Liver (tissue), 9 donors: Measurements from ENCODE around the gene RNASE12. TPM values are rescaled to one million over a fixed set of nuclear protein-coding genes. Genes with fewer than 3 reads are reported as not detected.

ENCODE experiments used
- DNase-seq: peaks from one replicate; pipeline ENCODE4 v3.0.0-alpha.2; 2017; ENCODE audit warnings: low spot score
- H3K27ac ChIP-seq, 2 donors: one replicate each; pipeline ENCODE4 v1.7.0; 2013; ENCODE audit warnings: inconsistent platforms in 2 of 2, low read length in 2 of 2, control low read depth in 1 of 2, low read depth in 1 of 2, mild to moderate bottlenecking in 1 of 2
- H3K27me3 ChIP-seq, 4 donors: one replicate each; pipeline versions ENCODE4 v1.6.1 to v1.7.0; 2013; ENCODE audit warnings: low read length in 3 of 4, inconsistent platforms in 1 of 4, mild to moderate bottlenecking in 1 of 4, moderate library complexity in 1 of 4; ENCODE audit not compliant: control insufficient read depth in 4 of 4, insufficient read depth in 4 of 4
- H3K36me3 ChIP-seq, 4 donors: one replicate each; pipeline versions ENCODE4 v1.6.1 to v1.7.0; 2013; ENCODE audit warnings: low read length in 3 of 4, mild to moderate bottlenecking in 3 of 4, low read depth in 1 of 4, moderate library complexity in 1 of 4; ENCODE audit not compliant: control insufficient read depth in 4 of 4, insufficient read depth in 3 of 4
- H3K4me1 ChIP-seq, 4 donors: one replicate each; pipeline versions ENCODE4 v1.6.1 to v1.7.0; 2013; ENCODE audit warnings: low read length in 3 of 4, mild to moderate bottlenecking in 3 of 4, moderate library complexity in 1 of 4; ENCODE audit not compliant: control insufficient read depth in 4 of 4, insufficient read depth in 4 of 4
- H3K4me3 ChIP-seq, 3 donors: one replicate each; pipeline versions ENCODE4 v1.6.1 to v1.7.0; 2013; ENCODE audit warnings: low read length in 3 of 3, control low read depth in 1 of 3, low read depth in 1 of 3, mild to moderate bottlenecking in 1 of 3
- H3K9ac ChIP-seq, 2 donors: one replicate each; pipeline ENCODE4 v1.7.0; 2013; ENCODE audit warnings: low read length in 2 of 2, mild to moderate bottlenecking in 2 of 2, moderate library complexity in 2 of 2, control low read depth in 1 of 2, low read depth in 1 of 2
- H3K9me3 ChIP-seq, 4 donors: one replicate each; pipeline versions ENCODE4 v1.6.1 to v1.7.0; 2013; ENCODE audit warnings: low read length in 3 of 4; ENCODE audit not compliant: control insufficient read depth in 4 of 4
- CTCF ChIP-seq: fragments of 150-350 bp; IDR thresholded peaks from 2 replicates; pipeline ENCODE4 v1.5.1; 2017; ENCODE audit warnings: improper control_type of control experiment, low read depth, low read length; ENCODE audit not compliant: missing input control
- EGR1 ChIP-seq, 2 donors: IDR thresholded peaks; 2 replicates each; pipeline ENCODE4 v1.6.1; 2016 to 2018; ENCODE audit warnings: antibody characterized with exemption in 2 of 2, low read depth in 2 of 2
- FOXA1 ChIP-seq: IDR thresholded peaks from 2 replicates; pipeline ENCODE4 v1.6.1; 2016; ENCODE audit warnings: antibody characterized with exemption
- FOXA2 ChIP-seq: IDR thresholded peaks from 2 replicates; pipeline ENCODE4 v1.6.1; 2016; ENCODE audit warnings: antibody characterized with exemption
- GABPA ChIP-seq, 2 donors: IDR thresholded peaks in 1 of 2; conservative IDR thresholded peaks in 1 of 2; 2 replicates each; pipeline ENCODE4 v1.6.1; 2016; ENCODE audit warnings: antibody characterized with exemption in 2 of 2, mild to moderate bottlenecking in 1 of 2, moderate library complexity in 1 of 2
- HNF4A ChIP-seq, 2 donors: conservative IDR thresholded peaks; 2 replicates each; pipeline ENCODE4 v1.6.1; 2016; ENCODE audit warnings: antibody characterized with exemption in 2 of 2, mild to moderate bottlenecking in 2 of 2
- MAX ChIP-seq: IDR thresholded peaks from 2 replicates; pipeline ENCODE4 v1.6.1; 2016; ENCODE audit warnings: antibody characterized with exemption
- REST ChIP-seq: IDR thresholded peaks from 2 replicates; pipeline ENCODE4 v1.6.1; 2016; ENCODE audit warnings: antibody characterized with exemption, mild to moderate bottlenecking
- RXRA ChIP-seq, 2 donors: IDR thresholded peaks; 2 replicates each; pipeline ENCODE4 v1.6.1; 2017 to 2018; ENCODE audit warnings: antibody characterized with exemption in 2 of 2, mild to moderate bottlenecking in 1 of 2
- SP1 ChIP-seq: IDR thresholded peaks from 2 replicates; pipeline ENCODE4 v1.6.1; 2018; ENCODE audit warnings: antibody characterized with exemption, mild to moderate bottlenecking
- TAF1 ChIP-seq: conservative IDR thresholded peaks from 2 replicates; pipeline ENCODE4 v1.6.1; 2016; ENCODE audit warnings: antibody characterized with exemption, mild to moderate bottlenecking
- YY1 ChIP-seq: IDR thresholded peaks from 2 replicates; pipeline ENCODE4 v1.6.1; 2016; ENCODE audit warnings: antibody characterized with exemption, mild to moderate bottlenecking
- WGBS: extraction: QIAGEN DNeasy Blood & Tissue Kit; methylation state at CpG from one replicate; pipeline ENCODE4 v1.1.7; 2013; 5-methylcytosine and 5-hydroxymethylcytosine counted together
- polyA plus RNA-seq, 2 donors: library from polyadenylated mRNA; stranded (reverse) in 1 of 2; unstranded in 1 of 2; fragments of 200-250 nt in 1 of 2; fragments of >200 nt in 1 of 2; fragmentation: Nextera tagmentation in 1 of 2; extraction: Ambion mirVana in 1 of 2; gene quantifications; one replicate each; pipeline versions ENCODE4 v1.2.1 to v1.2.3, GENCODE V29; 2013 to 2015
- total RNA-seq, 2 donors: library from RNA; depleted of rRNA; stranded (reverse); fragments of >200 nt; gene quantifications; one replicate each; pipeline ENCODE4 v1.2.3, GENCODE V29; 2014
- TF ChIP-seq, protein P1 (sequence below): IDR thresholded peaks from 2 replicates; pipeline ENCODE4 v1.6.1; 2016; ENCODE audit warnings: antibody characterized with exemption
- TF ChIP-seq, protein P2 (sequence below): IDR thresholded peaks from 2 replicates; pipeline ENCODE4 v1.6.1; 2016; ENCODE audit warnings: antibody characterized with exemption
- donor health status: healthy.
- donor health status: healthy.
- donor health status: healthy.
- donor health status: healthy.
- donor health status: healthy.

RNASE12 gene
- total and polyA plus RNA-seq, 4 donors, result not detected

DNA sequence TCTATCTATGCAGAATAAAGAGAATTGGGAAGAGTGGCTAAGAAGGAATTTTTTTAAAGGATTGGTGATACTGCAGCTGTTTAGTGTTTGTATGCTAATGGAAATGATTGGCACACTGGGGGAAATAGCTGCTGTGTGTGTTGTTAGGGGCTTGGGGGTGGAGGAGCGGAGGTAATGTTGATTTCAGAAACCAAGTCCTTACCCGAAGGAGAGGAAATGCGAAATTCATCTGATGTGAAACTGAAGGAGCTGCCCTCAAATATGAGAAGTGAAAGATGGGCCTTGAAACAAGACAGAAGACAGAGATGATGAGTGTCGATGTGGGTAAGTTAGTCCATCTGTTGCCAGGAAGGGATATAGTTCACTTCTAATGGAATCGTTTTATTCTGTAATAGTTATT, 21.2 kb upstream of the RNASE12 start:
- no peaks in the 10 kb centered on the region for H3K9me3 ChIP-seq
- 67% methylated on average over 5 of the region's 5 CpGs for WGBS
- no peak overlapping the region for H3K4me3 ChIP-seq
- no peak overlapping the region for H3K27ac ChIP-seq
- H3K9ac ChIP-seq, result no peak overlapping the region
- TF ChIP-seq GABPA (IDR thresholded peaks at IDR 0.05 in 1 of 2, conservative IDR thresholded peaks at IDR 0.05 in 1 of 2) (no peak), FOXA1 (no peak), MAX (no peak), RXRA (IDR thresholded peaks at IDR 0.05) (no peak), REST (no peak), EGR1 (IDR thresholded peaks at IDR 0.05; ENCODE audit: low read depth in 2 of 2) (no peak), YY1 (no peak), HNF4A (conservative IDR thresholded peaks at IDR 0.05) (no peak), FOXA2 (no peak)
- TF ChIP-seq, protein P1, sequence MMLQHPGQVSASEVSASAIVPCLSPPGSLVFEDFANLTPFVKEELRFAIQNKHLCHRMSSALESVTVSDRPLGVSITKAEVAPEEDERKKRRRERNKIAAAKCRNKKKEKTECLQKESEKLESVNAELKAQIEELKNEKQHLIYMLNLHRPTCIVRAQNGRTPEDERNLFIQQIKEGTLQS, result no peak
- H3K4me1 ChIP-seq, result peaks cover 0 to 36% (median 24%) of the 10 kb centered on the region in 4 donors
- no peak for DNase-seq
- no peaks in the 10 kb centered on the region for H3K36me3 ChIP-seq
- H3K27me3 ChIP-seq, result no peaks in the 10 kb centered on the region

DNA sequence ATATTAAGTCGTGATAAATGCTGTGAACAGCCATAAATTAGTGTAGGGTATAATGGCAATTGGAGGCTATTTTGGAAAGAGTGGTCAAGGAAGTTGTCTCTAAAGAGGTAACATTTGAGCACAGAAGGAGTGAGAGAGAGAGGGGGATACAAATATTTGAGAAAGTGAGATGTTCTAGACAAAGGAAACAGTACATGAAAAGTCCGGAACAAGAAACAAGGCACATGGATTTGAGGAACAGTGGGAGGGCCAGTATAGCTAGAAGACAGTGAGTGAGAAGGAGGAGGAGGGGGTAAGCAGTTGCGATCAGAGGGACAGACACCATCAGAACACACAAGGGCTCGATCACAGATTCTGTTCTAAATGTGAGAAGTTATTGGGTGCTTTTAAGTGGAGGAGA, 20.1 kb upstream of the RNASE12 start:
- Histone ChIP-seq H3K4me3 (no peak overlapping the region), H3K36me3 (no peaks in the 10 kb centered on the region), H3K27me3 (no peaks in the 10 kb centered on the region), H3K9ac (no peak overlapping the region), H3K9me3 (no peaks in the 10 kb centered on the region), H3K27ac (no peak overlapping the region), H3K4me1 (peaks cover 0 to 42% (median 24%) of the 10 kb centered on the region in 4 donors)
- TF ChIP-seq, protein P1, result no peak
- TF ChIP-seq REST (no peak), FOXA2 (no peak), CTCF (no peak), SP1 (no peak), TAF1 (no peak), FOXA1 (no peak), HNF4A (conservative IDR thresholded peaks at IDR 0.05) (no peak), RXRA (IDR thresholded peaks at IDR 0.05) (no peak)
- TF ChIP-seq, protein P2, sequence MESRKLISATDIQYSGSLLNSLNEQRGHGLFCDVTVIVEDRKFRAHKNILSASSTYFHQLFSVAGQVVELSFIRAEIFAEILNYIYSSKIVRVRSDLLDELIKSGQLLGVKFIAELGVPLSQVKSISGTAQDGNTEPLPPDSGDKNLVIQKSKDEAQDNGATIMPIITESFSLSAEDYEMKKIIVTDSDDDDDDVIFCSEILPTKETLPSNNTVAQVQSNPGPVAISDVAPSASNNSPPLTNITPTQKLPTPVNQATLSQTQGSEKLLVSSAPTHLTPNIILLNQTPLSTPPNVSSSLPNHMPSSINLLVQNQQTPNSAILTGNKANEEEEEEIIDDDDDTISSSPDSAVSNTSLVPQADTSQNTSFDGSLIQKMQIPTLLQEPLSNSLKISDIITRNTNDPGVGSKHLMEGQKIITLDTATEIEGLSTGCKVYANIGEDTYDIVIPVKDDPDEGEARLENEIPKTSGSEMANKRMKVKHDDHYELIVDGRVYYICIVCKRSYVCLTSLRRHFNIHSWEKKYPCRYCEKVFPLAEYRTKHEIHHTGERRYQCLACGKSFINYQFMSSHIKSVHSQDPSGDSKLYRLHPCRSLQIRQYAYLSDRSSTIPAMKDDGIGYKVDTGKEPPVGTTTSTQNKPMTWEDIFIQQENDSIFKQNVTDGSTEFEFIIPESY, result no peak
- DNase-seq, result no peak
- 62% methylated on average over 4 of the region's 4 CpGs for WGBS
